ENCODE measurements around the gene MATR3.

DNA sequence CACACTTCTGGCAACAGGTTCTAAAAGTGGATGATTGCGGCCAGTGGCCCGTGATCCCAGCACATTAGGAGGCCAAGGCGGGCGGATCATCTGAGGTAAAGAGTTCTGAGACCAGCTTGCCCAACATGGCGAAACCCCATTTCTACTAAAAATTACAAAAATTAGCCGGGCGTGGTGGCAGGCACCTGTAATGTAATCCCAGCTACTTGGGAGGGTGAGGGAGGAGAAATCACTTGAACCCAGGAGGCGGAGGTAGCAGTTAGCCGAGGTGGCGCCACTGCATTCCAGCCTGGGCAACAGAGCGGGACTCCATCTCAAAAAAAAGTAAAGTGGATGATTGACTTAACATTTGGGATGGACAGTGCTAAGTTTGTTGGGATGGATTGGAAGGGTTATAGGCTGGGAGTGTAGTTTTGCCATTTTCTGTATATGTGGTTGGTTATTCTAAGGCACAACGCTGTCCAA is 3.4 kb downstream of the MATR3 start:
- TF ChIP-seq, protein P1, sequence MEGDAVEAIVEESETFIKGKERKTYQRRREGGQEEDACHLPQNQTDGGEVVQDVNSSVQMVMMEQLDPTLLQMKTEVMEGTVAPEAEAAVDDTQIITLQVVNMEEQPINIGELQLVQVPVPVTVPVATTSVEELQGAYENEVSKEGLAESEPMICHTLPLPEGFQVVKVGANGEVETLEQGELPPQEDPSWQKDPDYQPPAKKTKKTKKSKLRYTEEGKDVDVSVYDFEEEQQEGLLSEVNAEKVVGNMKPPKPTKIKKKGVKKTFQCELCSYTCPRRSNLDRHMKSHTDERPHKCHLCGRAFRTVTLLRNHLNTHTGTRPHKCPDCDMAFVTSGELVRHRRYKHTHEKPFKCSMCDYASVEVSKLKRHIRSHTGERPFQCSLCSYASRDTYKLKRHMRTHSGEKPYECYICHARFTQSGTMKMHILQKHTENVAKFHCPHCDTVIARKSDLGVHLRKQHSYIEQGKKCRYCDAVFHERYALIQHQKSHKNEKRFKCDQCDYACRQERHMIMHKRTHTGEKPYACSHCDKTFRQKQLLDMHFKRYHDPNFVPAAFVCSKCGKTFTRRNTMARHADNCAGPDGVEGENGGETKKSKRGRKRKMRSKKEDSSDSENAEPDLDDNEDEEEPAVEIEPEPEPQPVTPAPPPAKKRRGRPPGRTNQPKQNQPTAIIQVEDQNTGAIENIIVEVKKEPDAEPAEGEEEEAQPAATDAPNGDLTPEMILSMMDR (IDR thresholded peaks at IDR 0.05 in 4 of 5, conservative IDR thresholded peaks at IDR 0.05 in 1 of 5) = no peak
- TF ChIP-seq POLR2A (IDR thresholded peaks at IDR 0.05) = no peak
